Panc1 (cell line): Measurements from ENCODE around the gene LINGO1. TPM values are rescaled to one million over a fixed set of nuclear protein-coding genes. Genes with fewer than 3 reads are reported as not detected.

Source experiments
- ATAC-seq: fragments of 200-7000 bp; cut with Tn5 transposase; 2 replicates; pipeline ENCODE4 v1.9.1; 2020; ENCODE audit warnings: mild to moderate bottlenecking, moderate library complexity
- BruUV-seq: library from RNA; stranded (reverse); fragments of 400-500 nt; replicated peaks from 2 replicates; lab custom pipeline; 2021; lab: Mats Ljungman, UMichigan
- CTCF ChIA-PET: fragments of 300-600 bp; sonication (Branson Sonifier 250); formaldehyde crosslinking; loops from one replicate; lab custom pipeline; 2022; ENCODE audit warnings: antibody characterized with exemption; lab: Charles Lee
- POLR2A ChIA-PET: fragments of 300-600 bp; sonication (Branson Sonifier 250); formaldehyde crosslinking; loops from one replicate; lab custom pipeline; 2022; ENCODE audit warnings: antibody characterized with exemption; lab: Charles Lee
- DNase-seq: peaks from one replicate; pipeline ENCODE4 v3.0.0-alpha.2; 2010; ENCODE audit warnings: low read depth, low spot score
- H3K27ac ChIP-seq: 2 replicates; pipeline ENCODE4 v1.5.1; 2011; ENCODE audit warnings: mild to moderate bottlenecking, low read length, inconsistent platforms
- H3K27me3 ChIP-seq: fragments of 200-500 bp; sonication (Bioruptor generic); 2 replicates; pipeline ENCODE4 v1.6.0; 2014; ENCODE audit warnings: low read length, inconsistent platforms; ENCODE audit not compliant: control insufficient read depth, insufficient read depth
- H3K36me3 ChIP-seq: fragments of 200-500 bp; sonication (Bioruptor generic); 2 replicates; pipeline ENCODE4 v1.5.1; 2014; ENCODE audit warnings: inconsistent platforms, mild to moderate bottlenecking, low read length, moderate library complexity; ENCODE audit not compliant: control insufficient read depth, insufficient read depth
- H3K4me1 ChIP-seq: 2 replicates; pipeline ENCODE4 v1.5.1; 2011; ENCODE audit warnings: inconsistent platforms, mild to moderate bottlenecking, low read length, moderate library complexity; ENCODE audit not compliant: control insufficient read depth, insufficient read depth
- H3K4me3 ChIP-seq, 2 experiments: 2 replicates each; pipeline ENCODE4 v1.5.1; 2011 to 2012; ENCODE audit warnings: low read depth in 2 of 2, low read length in 2 of 2, mild to moderate bottlenecking in 2 of 2, inconsistent platforms in 1 of 2, moderate library complexity in 1 of 2
- H3K9me3 ChIP-seq: fragments of 200-500 bp; sonication (Bioruptor generic); 2 replicates; pipeline ENCODE4 v1.5.1; 2014; ENCODE audit warnings: low read depth, mild to moderate bottlenecking, inconsistent platforms, low read length, moderate library complexity; ENCODE audit not compliant: control insufficient read depth, insufficient read depth
- POLR2AphosphoS5 ChIP-seq: IDR thresholded peaks from 2 replicates; pipeline ENCODE4 v1.6.1; 2012; ENCODE audit warnings: mild to moderate bottlenecking, low read depth, low read length, moderate library complexity
- SIN3A ChIP-seq: IDR thresholded peaks from 2 replicates; pipeline ENCODE4 v1.6.1; 2012; ENCODE audit warnings: low read depth, mild to moderate bottlenecking, low read length, moderate library complexity, borderline replicate concordance; ENCODE audit not compliant: insufficient read depth
- TCF7L2 ChIP-seq: IDR thresholded peaks from 2 replicates; pipeline ENCODE4 v1.6.1; 2011; ENCODE audit warnings: mild to moderate bottlenecking, low read depth, low read length, inconsistent platforms
- in situ Hi-C: cut with HindIII; loops from 2 replicates; pipeline ENCODE4 v1.10.0; 2016; ENCODE audit warnings: low sequenced_read_pairs, low pct_unique_long_range_greater_than_20kb
- intact Hi-C: fragments of 100-400 bp; cut with micrococcal nuclease; formaldehyde crosslinking; loops from one replicate; pipeline ENCODE4 v1.10.0; 2022; ENCODE audit not compliant: unreplicated experiment
- total RNA-seq: library from RNA; stranded (reverse); gene quantifications from one replicate; pipeline ENCODE4 v1.2.1, GENCODE V29; 2021; ENCODE audit not compliant: unreplicated experiment
- TF ChIP-seq, protein P1 (sequence below), 2 experiments: IDR thresholded peaks; 2 replicates each; pipeline ENCODE4 v1.6.1; 2011 to 2012; ENCODE audit warnings: low read depth in 2 of 2, control low read depth in 1 of 2, low read length in 1 of 2, mild to moderate bottlenecking in 1 of 2, moderate library complexity in 1 of 2; ENCODE audit not compliant: insufficient read depth in 1 of 2
- TF ChIP-seq, protein P2 (sequence below): fragments of 450-650 bp; IDR thresholded peaks from 2 replicates; pipeline ENCODE4 v1.5.1; 2017; ENCODE audit warnings: mild to moderate bottlenecking

LINGO1 gene
- total RNA-seq, 1 experiment from 2014 or later, result 18.2 TPM

DNA sequence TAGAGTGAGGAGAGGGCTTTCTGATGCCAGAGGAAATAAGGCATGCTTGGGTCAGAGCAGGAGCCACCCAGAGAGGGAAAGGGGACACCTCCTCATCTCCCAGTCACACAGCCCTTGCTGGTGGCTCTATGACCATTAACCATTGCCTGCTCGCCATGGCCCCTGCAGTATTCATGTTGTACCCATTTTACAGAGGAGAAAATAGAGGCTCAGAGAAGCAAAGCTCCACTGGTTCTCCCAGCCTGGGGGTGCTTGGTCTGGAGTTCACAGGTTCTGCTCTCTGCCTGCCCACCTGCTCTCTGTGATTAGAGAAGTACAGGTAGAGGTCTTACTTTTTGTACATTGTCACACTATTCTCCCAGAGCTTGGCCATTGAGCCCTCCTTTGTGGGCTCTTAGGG is 56.2 kb downstream of the LINGO1 start:
- CTCF ChIA-PET, result no interaction called here

DNA sequence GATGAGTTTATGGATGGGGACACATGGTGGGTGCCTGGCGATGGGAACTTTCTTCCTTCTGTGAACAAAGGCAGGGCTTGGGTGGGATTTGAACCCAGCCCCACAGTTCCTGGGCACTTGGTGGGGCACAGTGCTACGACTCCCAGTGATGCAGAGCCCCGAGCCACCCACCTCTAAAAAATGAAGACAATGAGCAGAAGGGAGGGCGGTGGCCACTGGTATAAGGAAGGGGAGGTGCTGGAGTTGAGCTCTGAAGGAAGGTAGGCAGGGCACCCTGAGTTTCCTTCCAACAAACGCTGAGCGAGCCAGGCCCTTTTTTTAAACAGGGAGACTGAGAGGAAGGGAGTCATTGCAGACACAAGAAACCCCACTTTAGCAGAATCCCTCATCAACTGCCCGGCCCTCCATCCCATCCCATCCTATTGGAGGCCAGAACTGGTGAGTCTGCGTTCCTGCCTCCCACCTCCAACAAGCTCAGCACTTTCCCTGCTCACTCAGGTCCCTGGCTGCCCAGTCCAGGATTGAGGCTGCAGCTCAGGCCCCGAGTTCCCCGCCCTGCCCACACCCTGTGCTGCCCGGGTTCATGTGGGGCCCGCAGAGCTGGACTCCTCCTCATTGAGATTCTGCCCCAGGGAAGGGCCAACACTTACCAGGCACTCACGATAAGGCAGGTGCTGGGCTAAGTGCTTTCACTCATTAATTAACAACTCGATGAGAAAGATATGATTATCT is 57.3 kb downstream of the LINGO1 start:
- Histone ChIP-seq H3K9me3 (no peaks in the 10 kb centered on the region), H3K36me3 (no peaks in the 10 kb centered on the region), H3K27me3 (no peaks in the 10 kb centered on the region), H3K4me1 (peaks cover 3% of the 10 kb centered on the region; the same call in 1 of the 2 replicates), H3K4me3 (no peak overlapping the region), H3K27ac (no peak overlapping the region)
- ATAC-seq (no peak), DNase-seq (no peak)
- in situ Hi-C loops, result no loop called here
- intact Hi-C loops, result no loop called here
- CTCF ChIA-PET, result interaction anchor here (0.9 to 1.3 kb wide), 2 partner anchors 58 to 351 kb away, joined by 5 to 9 read pairs; partner anchors contain the start of gene LINGO1
- BruUV-seq, result no TSS peak
- TF ChIP-seq, protein P1, sequence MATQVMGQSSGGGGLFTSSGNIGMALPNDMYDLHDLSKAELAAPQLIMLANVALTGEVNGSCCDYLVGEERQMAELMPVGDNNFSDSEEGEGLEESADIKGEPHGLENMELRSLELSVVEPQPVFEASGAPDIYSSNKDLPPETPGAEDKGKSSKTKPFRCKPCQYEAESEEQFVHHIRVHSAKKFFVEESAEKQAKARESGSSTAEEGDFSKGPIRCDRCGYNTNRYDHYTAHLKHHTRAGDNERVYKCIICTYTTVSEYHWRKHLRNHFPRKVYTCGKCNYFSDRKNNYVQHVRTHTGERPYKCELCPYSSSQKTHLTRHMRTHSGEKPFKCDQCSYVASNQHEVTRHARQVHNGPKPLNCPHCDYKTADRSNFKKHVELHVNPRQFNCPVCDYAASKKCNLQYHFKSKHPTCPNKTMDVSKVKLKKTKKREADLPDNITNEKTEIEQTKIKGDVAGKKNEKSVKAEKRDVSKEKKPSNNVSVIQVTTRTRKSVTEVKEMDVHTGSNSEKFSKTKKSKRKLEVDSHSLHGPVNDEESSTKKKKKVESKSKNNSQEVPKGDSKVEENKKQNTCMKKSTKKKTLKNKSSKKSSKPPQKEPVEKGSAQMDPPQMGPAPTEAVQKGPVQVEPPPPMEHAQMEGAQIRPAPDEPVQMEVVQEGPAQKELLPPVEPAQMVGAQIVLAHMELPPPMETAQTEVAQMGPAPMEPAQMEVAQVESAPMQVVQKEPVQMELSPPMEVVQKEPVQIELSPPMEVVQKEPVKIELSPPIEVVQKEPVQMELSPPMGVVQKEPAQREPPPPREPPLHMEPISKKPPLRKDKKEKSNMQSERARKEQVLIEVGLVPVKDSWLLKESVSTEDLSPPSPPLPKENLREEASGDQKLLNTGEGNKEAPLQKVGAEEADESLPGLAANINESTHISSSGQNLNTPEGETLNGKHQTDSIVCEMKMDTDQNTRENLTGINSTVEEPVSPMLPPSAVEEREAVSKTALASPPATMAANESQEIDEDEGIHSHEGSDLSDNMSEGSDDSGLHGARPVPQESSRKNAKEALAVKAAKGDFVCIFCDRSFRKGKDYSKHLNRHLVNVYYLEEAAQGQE (IDR thresholded peaks at IDR 0.05; ENCODE audit: insufficient read depth in 1 of 2, low read depth in 2 of 2, low read length in 1 of 2), result no peak
- no peak for TF ChIP-seq SIN3A
- TF ChIP-seq TCF7L2, result no peak
- TF ChIP-seq, protein P2, sequence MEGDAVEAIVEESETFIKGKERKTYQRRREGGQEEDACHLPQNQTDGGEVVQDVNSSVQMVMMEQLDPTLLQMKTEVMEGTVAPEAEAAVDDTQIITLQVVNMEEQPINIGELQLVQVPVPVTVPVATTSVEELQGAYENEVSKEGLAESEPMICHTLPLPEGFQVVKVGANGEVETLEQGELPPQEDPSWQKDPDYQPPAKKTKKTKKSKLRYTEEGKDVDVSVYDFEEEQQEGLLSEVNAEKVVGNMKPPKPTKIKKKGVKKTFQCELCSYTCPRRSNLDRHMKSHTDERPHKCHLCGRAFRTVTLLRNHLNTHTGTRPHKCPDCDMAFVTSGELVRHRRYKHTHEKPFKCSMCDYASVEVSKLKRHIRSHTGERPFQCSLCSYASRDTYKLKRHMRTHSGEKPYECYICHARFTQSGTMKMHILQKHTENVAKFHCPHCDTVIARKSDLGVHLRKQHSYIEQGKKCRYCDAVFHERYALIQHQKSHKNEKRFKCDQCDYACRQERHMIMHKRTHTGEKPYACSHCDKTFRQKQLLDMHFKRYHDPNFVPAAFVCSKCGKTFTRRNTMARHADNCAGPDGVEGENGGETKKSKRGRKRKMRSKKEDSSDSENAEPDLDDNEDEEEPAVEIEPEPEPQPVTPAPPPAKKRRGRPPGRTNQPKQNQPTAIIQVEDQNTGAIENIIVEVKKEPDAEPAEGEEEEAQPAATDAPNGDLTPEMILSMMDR, result no peak
- TF ChIP-seq POLR2AphosphoS5, result no peak
- POLR2A ChIA-PET, result no interaction called here

More for the DNA sequence above, 56.2 kb downstream of the LINGO1 start:
- ATAC-seq (no peak), DNase-seq (no peak)
- in situ Hi-C loops, result no loop called here
- POLR2A ChIA-PET, result no interaction called here
- Histone ChIP-seq H3K9me3 (no peaks in the 10 kb centered on the region), H3K27ac (no peak overlapping the region), H3K27me3 (no peaks in the 10 kb centered on the region), H3K4me3 (no peak overlapping the region), H3K36me3 (no peaks in the 10 kb centered on the region), H3K4me1 (peaks cover 10% of the 10 kb centered on the region)
- intact Hi-C loops, result no loop called here
- no TSS peak for BruUV-seq
- TF ChIP-seq, protein P2, result no peak
- TF ChIP-seq SIN3A (no peak), POLR2AphosphoS5 (no peak), TCF7L2 (no peak)
- TF ChIP-seq, protein P1 (IDR thresholded peaks at IDR 0.05; ENCODE audit: insufficient read depth in 1 of 2, low read depth in 2 of 2, low read length in 1 of 2), result no peak
